K562 (cell line): ENCODE data around the gene IRAK2. TPM values are rescaled to one million over a fixed set of nuclear protein-coding genes. Genes with fewer than 3 reads are reported as not detected.

Source experiments
- BMI1 ChIP-seq: fragments of 150-350 bp; IDR thresholded peaks from 2 replicates; pipeline ENCODE4 v1.6.1; 2014; ENCODE audit warnings: low read length
- CTBP1 ChIP-seq: fragments of 450-650 bp; IDR thresholded peaks from 2 replicates; pipeline ENCODE4 v1.6.1; 2016; ENCODE audit warnings: borderline replicate concordance
- ETV6 ChIP-seq, 3 experiments: fragments of 150-350 bp in 1 of 3; sonication (generic) in 1 of 3; formaldehyde crosslinking in 1 of 3; IDR thresholded peaks; 2 replicates each; pipeline versions ENCODE4 v1.6.1 to v1.8.0; 2014 to 2022; ENCODE audit warnings: borderline replicate concordance in 2 of 3, low read depth in 2 of 3, antibody characterized with exemption in 1 of 3, low read length in 1 of 3, mild to moderate bottlenecking in 1 of 3, missing genetic modification reagents in 1 of 3
- EZH2 ChIP-seq: IDR thresholded peaks from 2 replicates; pipeline ENCODE4 v1.6.1; 2012; ENCODE audit warnings: low read depth, mild to moderate bottlenecking, inconsistent platforms, low read length, borderline replicate concordance
- HDAC6 ChIP-seq: IDR thresholded peaks from 2 replicates; pipeline ENCODE4 v1.6.1; 2012; ENCODE audit warnings: low read depth, mild to moderate bottlenecking, control low read depth, inconsistent platforms, low read length, moderate library complexity
- HDGF ChIP-seq: fragments of 450-650 bp; IDR thresholded peaks from 2 replicates; pipeline ENCODE4 v1.6.1; 2016
- NR2C2 ChIP-seq, 2 experiments: fragments of 200-800 bp in 1 of 2; sonication (Bioruptor generic) in 1 of 2; sonication (generic) in 1 of 2; formaldehyde crosslinking in 1 of 2; IDR thresholded peaks; 2 replicates each; pipeline versions ENCODE4 v1.6.1 to v1.8.0; 2016 to 2022; ENCODE audit warnings: mild to moderate bottlenecking in 1 of 2, missing compliant biosample characterization in 1 of 2, missing genetic modification characterization in 1 of 2, missing genetic modification reagents in 1 of 2
- PML ChIP-seq: IDR thresholded peaks from 2 replicates; pipeline ENCODE4 v1.6.1; 2012; ENCODE audit warnings: low read length, inconsistent platforms
- RAD51 ChIP-seq: fragments of 450-650 bp; IDR thresholded peaks from 2 replicates; pipeline ENCODE4 v1.7.1; 2016; ENCODE audit warnings: low read depth, mild to moderate bottlenecking, borderline replicate concordance
- RBBP5 ChIP-seq: fragments of 200-600 bp; sonication (generic); IDR thresholded peaks from 2 replicates; pipeline ENCODE4 v1.6.1; 2012; ENCODE audit warnings: borderline replicate concordance, mild to moderate bottlenecking, low read length, control low read depth, inconsistent platforms; ENCODE audit not compliant: insufficient read depth, poor library complexity, severe bottlenecking
- RHOXF2B ChIP-seq: fragments of 250-450 bp; sonication (Bioruptor Pico); conservative IDR thresholded peaks from 2 replicates; pipeline ENCODE4 v1.5.1; 2021
- TAF1 ChIP-seq: IDR thresholded peaks from 2 replicates; pipeline ENCODE4 v1.6.1; 2011; ENCODE audit warnings: mild to moderate bottlenecking, low read length, moderate library complexity; ENCODE audit not compliant: insufficient read depth, control insufficient read depth, severe bottlenecking; ENCODE audit errors: extremely low read depth
- TBL1XR1 ChIP-seq, 2 experiments: IDR thresholded peaks; 2 replicates each; pipeline ENCODE4 v1.6.1; 2012; ENCODE audit warnings: improper control_type of control experiment in 2 of 2, low read length in 2 of 2, mild to moderate bottlenecking in 1 of 2
- TCF7 ChIP-seq: sonication (generic); IDR thresholded peaks from 2 replicates; pipeline ENCODE4 v1.6.1; 2016; ENCODE audit warnings: antibody characterized with exemption, borderline replicate concordance
- TEAD2 ChIP-seq: fragments of 450-650 bp; IDR thresholded peaks from 2 replicates; pipeline ENCODE4 v1.6.1; 2016; ENCODE audit warnings: missing genetic modification characterization, control low read depth, missing compliant biosample characterization
- ZBTB7A ChIP-seq: IDR thresholded peaks from 2 replicates; pipeline ENCODE4 v1.6.1; 2011; ENCODE audit warnings: low read depth, mild to moderate bottlenecking, low read length, moderate library complexity, borderline replicate concordance; ENCODE audit not compliant: control insufficient read depth
- polyA plus RNA-seq, 8 experiments: library from polyadenylated mRNA; depleted of rRNA in 4 of 8; stranded (reverse) in 5 of 8; unstranded in 3 of 8; fragments of >200 nt; fragmentation: Nextera tagmentation in 2 of 8; fragmentation: Illumina TruSeq in 1 of 8; extraction: Ambion mirVana in 2 of 8; extraction: Trizol in 1 of 8; gene quantifications; 2 replicates each; pipeline versions ENCODE4 v1.2.1 to v1.2.3, GENCODE V29; 2011 to 2014; ENCODE audit warnings: inconsistent platforms in 1 of 8, missing spikeins in 1 of 8
- total RNA-seq, 7 experiments: library from RNA; depleted of rRNA in 6 of 7; stranded (reverse); fragments of >200 nt in 6 of 7; fragmentation: Illumina TruSeq in 2 of 7; extraction: Trizol in 2 of 7; gene quantifications; 2 replicates each; pipeline versions ENCODE4 v1.2.1 to v1.2.3, GENCODE V29; 2011 to 2021; ENCODE audit warnings: low replicate concordance in 1 of 7
- TF ChIP-seq, protein P1 (sequence below): fragments of 450-650 bp; IDR thresholded peaks from 2 replicates; pipeline ENCODE4 v1.6.1; 2016; ENCODE audit warnings: mild to moderate bottlenecking
- TF ChIP-seq, protein P2 (sequence below): IDR thresholded peaks from 2 replicates; pipeline ENCODE4 v1.6.1; 2011; ENCODE audit warnings: borderline replicate concordance, low read depth, mild to moderate bottlenecking, moderate library complexity, low read length; ENCODE audit not compliant: insufficient read depth, poor library complexity, severe bottlenecking
- TF ChIP-seq, protein P3 (sequence below): sonication (generic); formaldehyde crosslinking; IDR thresholded peaks from 2 replicates; pipeline ENCODE4 v1.8.1; 2023; ENCODE audit warnings: mild to moderate bottlenecking, missing genetic modification reagents

IRAK2 gene
- total and polyA plus RNA-seq, 9 of the 15 experiments (the other 6 are each of a cell fraction or from before 2014, with no cell fraction given) = 0.42 to 4.4 (median 2.7) TPM

DNA sequence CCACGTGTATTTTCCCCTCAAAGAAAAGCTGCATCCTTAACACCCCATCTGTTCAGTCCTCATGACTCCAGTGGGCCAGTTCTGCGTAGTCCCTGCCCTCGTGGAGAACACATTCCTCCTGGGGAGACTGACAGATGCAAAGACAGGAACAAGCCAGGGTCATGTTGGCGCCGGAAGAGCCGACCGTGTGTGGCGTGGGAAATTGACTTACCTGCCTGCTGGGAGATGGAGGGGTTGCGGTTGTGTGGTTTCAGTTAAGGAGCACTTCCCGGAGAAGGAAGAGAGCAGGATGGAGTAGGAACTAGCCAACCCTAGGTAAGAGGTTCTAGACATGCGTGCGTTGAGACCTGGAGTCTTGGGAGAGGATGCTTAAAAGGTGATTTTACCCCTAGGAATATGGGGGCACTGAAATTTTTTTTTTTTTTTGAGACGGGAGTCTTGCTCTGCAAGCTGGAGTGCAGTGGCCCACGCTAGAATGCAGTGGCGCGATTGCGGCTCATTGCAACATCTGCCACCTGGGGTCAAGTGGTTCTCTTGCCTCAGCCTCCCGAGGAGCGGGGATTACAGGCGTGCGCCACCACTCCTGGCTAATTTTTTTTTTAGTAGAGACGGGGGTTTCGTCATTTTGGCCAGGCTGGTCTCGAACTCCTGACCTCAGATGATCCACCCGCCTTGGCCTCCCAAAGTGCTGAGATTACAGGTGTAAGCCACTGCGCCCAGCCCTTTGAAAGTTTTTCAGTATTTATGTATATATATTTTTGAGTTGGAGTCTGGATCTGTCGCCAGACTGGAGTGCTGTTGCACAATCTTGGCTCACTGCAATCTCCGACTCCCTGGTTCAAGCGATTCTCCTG is 21.8 kb upstream of the IRAK2 start (continued):
- TF ChIP-seq, protein P1, sequence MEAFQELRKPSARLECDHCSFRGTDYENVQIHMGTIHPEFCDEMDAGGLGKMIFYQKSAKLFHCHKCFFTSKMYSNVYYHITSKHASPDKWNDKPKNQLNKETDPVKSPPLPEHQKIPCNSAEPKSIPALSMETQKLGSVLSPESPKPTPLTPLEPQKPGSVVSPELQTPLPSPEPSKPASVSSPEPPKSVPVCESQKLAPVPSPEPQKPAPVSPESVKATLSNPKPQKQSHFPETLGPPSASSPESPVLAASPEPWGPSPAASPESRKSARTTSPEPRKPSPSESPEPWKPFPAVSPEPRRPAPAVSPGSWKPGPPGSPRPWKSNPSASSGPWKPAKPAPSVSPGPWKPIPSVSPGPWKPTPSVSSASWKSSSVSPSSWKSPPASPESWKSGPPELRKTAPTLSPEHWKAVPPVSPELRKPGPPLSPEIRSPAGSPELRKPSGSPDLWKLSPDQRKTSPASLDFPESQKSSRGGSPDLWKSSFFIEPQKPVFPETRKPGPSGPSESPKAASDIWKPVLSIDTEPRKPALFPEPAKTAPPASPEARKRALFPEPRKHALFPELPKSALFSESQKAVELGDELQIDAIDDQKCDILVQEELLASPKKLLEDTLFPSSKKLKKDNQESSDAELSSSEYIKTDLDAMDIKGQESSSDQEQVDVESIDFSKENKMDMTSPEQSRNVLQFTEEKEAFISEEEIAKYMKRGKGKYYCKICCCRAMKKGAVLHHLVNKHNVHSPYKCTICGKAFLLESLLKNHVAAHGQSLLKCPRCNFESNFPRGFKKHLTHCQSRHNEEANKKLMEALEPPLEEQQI = no peak
- no peak for TF ChIP-seq RBBP5
- TF ChIP-seq CTBP1 = peak; percentile 42; the same call in 1 of the 2 replicates
- TF ChIP-seq BMI1 = no peak
- TF ChIP-seq HDAC6 = no peak
- no peak for TF ChIP-seq TBL1XR1 (IDR thresholded peaks at IDR 0.05; ENCODE audit: low read length in 2 of 2)
- peak; percentile 65; the same call in 1 of the 2 replicates for TF ChIP-seq RHOXF2B
- TF ChIP-seq RAD51 = no peak
- no peak for TF ChIP-seq TEAD2
- TF ChIP-seq, protein P2, sequence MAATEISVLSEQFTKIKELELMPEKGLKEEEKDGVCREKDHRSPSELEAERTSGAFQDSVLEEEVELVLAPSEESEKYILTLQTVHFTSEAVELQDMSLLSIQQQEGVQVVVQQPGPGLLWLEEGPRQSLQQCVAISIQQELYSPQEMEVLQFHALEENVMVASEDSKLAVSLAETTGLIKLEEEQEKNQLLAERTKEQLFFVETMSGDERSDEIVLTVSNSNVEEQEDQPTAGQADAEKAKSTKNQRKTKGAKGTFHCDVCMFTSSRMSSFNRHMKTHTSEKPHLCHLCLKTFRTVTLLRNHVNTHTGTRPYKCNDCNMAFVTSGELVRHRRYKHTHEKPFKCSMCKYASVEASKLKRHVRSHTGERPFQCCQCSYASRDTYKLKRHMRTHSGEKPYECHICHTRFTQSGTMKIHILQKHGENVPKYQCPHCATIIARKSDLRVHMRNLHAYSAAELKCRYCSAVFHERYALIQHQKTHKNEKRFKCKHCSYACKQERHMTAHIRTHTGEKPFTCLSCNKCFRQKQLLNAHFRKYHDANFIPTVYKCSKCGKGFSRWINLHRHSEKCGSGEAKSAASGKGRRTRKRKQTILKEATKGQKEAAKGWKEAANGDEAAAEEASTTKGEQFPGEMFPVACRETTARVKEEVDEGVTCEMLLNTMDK = no peak
- no peak; the same call in 1 of the 2 replicates for TF ChIP-seq HDGF
- TF ChIP-seq EZH2 = no peak
- TF ChIP-seq ETV6 (IDR thresholded peaks at IDR 0.05; ENCODE audit: borderline replicate concordance in 1 of 2, low read depth in 2 of 2, low read length in 1 of 2) = no peak
- TF ChIP-seq ETV6 (CRISPR knock-in tag; IDR thresholded peaks at IDR 0.05; ENCODE audit: borderline replicate concordance) = no peak
- TF ChIP-seq ZBTB7A = no peak
- peak; percentile 7 for TF ChIP-seq TAF1
- TF ChIP-seq, protein P3, sequence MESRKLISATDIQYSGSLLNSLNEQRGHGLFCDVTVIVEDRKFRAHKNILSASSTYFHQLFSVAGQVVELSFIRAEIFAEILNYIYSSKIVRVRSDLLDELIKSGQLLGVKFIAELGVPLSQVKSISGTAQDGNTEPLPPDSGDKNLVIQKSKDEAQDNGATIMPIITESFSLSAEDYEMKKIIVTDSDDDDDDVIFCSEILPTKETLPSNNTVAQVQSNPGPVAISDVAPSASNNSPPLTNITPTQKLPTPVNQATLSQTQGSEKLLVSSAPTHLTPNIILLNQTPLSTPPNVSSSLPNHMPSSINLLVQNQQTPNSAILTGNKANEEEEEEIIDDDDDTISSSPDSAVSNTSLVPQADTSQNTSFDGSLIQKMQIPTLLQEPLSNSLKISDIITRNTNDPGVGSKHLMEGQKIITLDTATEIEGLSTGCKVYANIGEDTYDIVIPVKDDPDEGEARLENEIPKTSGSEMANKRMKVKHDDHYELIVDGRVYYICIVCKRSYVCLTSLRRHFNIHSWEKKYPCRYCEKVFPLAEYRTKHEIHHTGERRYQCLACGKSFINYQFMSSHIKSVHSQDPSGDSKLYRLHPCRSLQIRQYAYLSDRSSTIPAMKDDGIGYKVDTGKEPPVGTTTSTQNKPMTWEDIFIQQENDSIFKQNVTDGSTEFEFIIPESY (CRISPR knock-in tag) = no peak
- TF ChIP-seq PML = no peak
- TF ChIP-seq TCF7 = no peak
- no peak for TF ChIP-seq NR2C2 (CRISPR knock-in tag; IDR thresholded peaks at IDR 0.05)
- TF ChIP-seq NR2C2 (tag; IDR thresholded peaks at IDR 0.05) = peak; percentile 36; the same call in 1 of the 2 replicates
